Umbilical cord (tissue), 2 donors: Measurements from ENCODE around the gene CD38. TPM values are rescaled to one million over a fixed set of nuclear protein-coding genes. Genes with fewer than 3 reads are reported as not detected.

Source experiments
- DNase-seq: peaks from one replicate; pipeline ENCODE4 v3.0.0-alpha.2; 2015; ENCODE audit warnings: low spot score
- total RNA-seq: library from RNA; depleted of rRNA; stranded (reverse); fragments of >200 nt; gene quantifications from one replicate; pipeline ENCODE4 v1.2.3, GENCODE V29; 2014; ENCODE audit warnings: low replicate concordance; ENCODE audit not compliant: insufficient read depth

Gene CD38
- total RNA-seq, 1 donor from 2014 or later = 9.6 TPM

DNA sequence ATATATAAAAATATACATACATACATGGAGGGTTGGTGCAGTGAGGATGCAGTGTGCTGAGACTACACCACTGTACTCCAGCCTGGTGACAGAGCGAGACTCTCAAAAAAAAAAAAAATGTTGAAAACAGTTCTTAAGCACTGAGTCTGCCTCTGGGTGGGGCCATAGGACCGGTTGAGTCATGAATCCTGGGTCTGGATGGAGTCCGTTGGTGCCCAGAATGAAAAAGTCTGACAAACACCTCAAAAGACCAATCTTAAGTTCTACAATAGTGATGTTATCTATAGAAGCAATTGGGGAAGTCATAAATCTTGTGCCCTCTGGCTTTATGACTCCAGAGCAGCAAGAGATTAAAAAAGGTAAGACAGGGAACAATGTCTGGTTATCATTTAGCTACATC, 90.0 kb downstream of the CD38 start:
- peak; percentile 48 for DNase-seq

DNA sequence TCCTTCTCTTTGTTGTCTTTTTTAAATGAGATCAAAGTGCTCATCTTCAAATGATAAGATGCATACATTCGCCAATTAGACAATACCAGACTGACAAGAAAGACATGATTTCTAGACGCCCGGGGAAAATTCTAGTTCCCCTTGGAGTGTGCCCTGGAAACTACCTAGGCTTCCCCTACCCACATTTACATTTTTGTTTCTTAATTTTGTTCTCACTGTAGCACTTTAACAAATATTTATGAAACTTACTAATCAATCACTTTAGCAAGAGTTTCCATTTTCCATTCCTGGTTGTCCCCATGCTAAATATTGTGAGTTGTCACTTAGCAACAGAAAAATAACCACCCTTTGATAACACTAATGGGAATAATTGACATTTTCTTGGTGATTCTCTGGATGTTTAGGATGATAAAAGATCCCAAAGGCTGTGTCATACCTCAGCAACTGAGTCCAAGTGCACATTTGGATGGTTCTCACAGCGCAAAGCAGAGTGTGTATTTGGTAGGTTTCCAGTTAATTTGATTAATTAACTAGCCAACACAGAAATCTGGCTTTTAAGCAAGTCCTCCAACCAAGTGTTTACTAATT, 90.8 kb downstream of the CD38 start:
- no peak for DNase-seq

DNA sequence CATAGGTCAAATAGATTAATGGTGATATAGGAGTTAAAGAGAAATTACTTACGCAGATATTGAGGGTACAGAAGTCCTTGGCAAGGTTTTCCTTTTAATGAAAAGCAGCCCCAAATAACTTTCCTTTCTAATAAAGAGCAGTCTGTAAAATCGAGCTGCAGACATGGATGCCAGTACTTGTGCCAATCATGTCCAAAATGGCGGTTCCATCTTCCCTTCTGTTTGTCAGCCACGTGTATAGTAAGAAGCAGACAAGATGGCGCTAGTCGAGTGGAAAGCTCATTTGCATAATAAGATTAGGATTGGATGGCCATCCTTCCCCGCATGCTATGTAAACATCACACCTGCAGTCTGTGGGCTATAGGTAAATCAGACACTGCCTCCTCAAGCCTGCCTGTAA, 92.0 kb downstream of the CD38 start:
- DNase-seq = no peak

DNA sequence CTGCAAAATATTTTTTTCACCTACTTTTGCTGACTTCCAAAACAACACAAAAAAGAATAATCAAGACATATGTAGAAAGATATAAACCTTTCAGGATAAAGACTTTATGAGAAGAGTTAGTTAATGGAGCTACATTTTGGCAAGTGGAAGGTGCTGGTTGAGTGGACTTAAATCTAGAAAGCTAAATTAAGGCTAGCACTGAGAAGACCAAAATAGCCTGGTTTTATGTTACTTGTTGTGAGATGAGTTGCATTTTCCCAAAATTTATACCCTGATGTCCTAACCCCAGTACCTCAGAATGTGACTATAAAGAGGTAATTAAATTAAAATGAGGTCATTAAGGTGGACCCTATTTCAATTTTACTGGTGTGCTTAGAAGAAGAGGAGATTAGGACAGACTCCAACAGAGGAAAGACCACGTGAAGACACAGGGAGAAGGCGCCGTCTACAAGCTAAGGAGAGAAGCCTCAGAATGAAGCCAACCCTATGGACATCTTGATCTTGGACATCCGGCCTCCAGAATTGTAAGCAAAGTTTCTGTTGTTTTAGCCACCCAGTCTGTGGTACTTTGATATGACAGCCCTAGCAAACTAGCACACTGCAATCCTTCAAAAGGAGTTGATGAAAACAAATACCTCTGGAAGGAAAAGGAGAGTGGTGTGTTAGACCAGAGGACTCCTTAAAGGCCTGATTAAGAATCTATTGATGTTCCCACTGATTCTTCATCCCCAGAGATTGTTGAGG, 93.0 kb downstream of the CD38 start:
- no peak for DNase-seq

DNA sequence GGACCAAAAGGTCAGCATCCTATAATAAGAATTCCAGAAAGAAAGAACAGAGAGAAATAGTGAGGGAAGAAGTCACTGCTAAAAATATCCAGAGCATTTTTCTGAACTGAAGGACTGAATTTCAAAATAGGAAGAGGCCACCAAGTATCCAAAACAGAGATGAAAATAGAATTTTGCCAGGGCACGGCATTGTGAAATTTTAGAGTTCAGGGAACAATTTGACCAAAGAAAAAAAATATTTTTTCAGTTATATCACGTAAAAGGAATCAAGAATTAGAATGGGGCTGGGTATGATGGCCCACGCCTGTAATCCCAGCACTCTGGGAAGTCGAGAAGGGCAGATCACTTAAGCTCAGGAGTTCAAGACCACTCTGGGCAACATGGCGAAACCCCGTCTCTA, 95.0 kb downstream of the CD38 start:
- no peak for DNase-seq

DNA sequence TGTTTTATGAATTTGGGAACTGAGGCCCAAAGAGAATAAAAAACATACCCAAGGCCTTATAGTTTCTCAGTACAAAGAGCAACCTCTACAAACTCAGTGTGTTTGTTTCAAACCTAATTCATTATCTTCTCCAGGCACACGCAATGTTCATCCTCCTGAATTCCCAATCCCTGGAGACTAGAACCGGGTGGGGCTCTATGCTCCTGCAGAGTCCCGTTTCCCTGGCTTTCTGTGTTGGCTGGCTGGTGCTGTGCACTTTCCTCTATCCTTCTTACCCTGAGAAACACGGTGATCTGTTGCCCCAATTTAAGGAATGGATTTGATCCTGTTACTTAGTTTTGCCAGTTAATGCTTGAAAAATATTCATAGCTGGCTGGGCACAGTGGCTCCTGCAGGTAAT, 96.5 kb downstream of the CD38 start:
- no peak for DNase-seq

DNA sequence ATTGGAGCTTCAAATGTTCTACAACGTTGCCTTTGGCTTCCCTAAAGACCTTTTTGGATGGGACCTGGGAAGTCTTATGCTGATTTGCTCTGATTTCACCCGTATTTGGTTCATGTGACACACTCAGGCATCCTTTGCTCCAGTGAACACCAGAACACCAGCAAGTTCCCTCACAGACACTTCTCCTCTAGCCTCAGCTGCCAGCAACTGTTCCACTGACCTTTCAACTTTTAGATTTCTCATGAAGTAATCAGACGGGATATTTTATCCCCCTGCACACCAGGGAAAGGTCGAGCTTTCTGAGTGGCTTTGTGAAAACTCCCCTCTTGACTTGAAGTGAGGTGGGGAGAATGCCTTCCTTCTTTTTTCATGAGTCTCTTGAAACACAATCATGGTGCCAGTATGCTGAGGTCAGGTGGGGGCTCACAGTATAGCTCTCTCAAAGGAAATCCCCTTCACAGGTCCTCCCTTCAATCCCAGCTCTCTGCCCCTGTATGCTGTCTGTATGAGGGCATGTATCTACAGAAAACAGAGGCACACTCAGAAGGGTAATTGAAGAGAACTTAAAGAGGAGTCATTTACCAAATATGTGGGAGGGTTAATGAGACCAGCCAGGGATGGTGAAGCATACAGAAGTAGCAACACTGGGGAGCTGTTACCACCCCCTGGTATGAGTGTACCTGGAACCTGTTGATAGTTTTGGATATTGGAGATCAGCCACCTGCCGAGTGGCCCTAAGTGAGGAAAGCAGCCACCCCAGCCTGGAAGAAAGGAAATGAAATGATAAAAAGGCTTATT, 97.7 kb downstream of the CD38 start:
- DNase-seq = no peak

DNA sequence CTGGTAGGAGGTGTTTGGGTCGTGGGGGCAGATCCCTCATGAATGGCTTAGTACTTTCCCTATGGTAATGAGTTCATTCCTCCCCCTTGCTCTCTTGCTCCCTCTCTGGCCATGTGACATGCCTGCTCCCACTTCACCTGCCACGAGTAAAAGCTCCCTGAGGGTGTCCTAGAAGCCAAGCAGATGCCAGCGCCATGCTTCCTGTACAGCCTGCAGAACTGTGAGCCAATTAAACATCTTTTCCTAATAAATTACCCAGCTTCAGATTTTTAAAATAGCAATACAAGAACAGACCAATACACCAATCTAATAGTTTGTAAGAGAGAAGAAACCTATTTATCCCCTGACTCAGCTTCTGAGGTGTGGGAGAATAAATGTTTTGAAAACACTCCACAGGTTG, 99.9 kb downstream of the CD38 start:
- DNase-seq = no peak

DNA sequence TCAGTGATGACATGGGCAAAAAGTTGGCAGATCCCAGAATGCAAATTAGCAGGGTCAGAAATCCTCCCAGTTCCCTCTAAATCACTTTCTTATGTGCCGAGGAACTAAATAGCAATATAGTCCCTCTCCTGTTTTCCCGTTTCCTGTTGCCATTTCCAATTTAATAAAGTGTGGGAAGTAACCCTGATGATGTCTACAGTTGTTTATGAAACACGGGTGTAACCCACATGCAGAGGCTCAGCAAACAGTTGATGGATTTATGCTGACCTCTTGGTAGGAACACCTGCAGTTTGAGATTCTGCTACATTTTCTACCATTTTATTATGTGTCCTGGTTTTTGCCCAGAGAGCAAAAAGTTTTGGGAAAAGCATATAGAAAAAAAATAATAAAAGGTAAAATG, 103.7 kb downstream of the CD38 start:
- no peak for DNase-seq

DNA sequence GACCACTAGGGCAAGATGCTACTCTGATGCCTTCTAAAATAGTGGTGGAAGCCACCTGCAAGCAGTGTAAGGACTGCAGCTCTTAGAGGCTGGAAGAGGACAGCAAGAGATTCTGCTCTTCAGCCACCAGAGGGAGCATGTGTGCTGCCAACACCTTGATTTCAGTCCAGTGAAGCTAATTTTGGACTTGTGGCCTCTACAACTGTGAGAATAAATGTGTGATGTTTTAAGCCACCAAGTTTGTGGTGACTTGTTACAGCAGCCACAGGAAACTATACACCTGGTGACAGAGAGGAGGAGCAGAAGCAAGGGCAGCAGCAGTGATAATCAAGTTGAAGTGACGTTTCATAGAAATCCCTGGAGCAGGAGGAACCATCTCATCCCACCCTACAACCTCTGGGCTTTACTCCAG, 104.6 kb downstream of the CD38 start:
- DNase-seq = peak; percentile 76

DNA sequence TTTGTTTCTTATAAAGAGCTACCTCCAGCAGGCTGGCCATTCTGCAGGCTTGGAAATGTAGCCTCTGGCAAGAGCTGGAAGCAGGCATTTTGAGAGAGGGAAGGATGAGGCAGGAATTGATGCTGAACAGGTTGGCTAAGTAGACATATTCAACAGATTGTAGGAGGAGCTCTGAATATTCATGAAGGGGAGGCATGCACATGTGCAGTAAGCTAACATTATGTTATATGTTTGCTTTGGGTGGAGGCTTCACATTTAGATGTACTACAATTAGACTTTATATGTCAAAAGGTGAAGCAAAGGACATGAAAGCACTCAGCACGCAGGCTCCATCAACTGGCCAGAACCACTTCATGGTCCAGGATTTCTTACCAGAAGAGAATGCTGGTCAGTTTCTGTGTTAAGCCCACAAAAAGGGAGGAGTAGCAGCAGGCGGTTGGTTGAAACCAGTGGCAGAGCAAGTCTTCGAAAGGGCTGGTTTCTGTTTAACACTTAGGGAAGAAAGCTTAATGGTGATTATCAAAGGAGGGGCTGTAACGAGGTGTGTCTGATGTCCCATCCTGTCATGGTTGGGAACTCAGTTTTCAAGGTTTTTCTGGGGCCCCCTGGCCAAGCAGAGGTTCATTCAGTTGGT, 105.6 kb downstream of the CD38 start:
- DNase-seq = no peak

DNA sequence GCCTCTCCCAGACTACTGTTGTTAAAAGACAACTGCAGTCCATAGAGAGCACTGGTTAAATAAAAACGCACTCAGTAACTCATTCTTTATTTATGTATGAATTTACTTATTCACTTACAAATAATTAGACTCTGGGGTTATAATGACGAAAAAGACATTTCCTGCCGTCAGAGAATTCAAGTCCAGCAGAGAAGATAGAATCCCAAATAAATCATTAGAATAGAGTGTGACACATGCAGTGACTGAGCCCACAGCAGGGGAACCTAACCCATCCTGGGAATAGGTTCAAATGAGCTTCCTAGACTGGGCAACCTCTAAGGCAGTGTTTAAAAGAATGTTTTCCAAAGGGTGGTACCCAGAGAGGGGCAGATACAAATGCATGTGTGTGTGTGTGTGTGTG, 106.5 kb downstream of the CD38 start:
- DNase-seq = no peak

DNA sequence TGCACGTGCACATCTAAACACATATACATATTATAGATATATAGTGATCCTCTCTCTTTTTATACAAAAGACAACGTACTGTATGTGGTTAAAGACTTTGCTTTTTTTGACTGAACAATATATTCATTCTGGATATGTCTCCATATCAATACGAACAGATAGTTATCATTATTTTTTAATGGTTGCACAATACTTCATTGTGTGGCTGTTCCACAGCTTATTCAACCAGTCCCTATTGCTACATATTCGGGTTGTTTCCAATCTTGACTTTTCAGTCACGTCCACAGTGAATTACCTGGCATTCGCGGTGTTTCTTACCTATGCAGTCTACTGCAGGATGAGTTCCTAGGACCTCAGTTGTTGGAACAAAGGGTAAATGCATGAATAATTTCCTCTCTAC, 107.3 kb downstream of the CD38 start:
- DNase-seq = no peak

DNA sequence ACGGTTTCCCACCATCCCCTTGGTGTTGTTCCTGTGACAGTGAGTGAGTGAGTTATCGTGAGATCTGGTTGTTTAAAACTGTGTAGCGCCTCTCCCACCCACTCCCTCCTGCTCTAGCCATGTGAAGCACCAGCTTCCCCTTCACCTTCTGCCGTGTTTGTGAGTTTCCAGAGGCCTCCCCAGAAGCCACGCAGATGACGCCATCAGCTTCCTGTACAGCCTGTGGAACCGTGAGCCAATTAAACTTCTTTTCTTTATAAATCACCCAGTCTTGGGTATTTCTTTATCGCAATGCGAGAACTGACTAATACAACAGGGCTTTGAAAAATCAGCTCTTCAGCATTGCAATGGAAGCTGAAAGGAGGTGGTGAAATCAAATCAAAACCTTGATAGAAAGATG, 110.4 kb downstream of the CD38 start:
- no peak for DNase-seq

DNA sequence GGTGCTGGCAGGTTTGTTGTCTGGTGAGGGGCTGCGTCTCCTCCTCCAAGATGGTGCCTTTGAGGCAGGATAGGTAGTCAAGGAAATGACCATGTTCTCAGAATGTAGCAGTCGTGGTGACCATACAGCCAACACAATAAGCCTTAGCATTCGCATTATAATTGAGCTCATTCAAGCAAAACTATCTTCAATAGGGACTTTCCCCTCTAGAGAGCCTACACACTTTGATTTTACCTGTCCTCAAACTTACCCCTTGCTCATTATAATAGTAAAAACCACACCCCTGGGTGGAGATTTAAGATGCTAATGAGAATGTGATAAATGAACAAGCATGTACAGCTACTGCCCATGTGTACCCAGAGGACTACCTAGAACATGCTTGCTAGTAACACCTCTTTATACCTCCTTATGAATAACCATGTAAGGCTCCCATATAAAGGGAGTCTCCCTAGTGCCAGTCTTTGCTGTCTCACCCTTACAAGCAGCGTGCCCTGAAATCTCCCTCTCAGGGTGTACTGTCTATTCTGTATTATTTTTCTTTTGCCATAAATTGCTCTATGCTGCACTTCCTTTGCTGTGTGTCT, 112.2 kb downstream of the CD38 start:
- no peak for DNase-seq

DNA sequence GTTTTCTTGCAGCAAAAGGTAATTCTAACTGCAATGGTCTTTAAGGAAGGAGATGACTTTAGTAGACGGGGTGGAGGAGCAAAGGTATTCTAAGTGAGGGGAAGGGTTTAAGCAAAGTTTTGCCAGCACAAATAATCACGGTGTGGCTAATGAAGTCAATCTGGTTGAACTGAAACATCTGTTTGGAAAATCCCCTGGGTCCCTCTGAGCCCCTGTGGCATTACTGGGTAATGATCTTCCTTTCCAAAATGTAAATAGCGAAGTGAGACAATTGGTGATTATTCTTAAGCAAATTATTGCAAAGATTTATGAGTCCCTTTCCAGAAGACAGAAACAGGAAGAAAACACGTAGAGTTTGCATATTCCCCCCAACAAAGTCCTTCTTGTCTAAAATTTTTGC, 113.2 kb downstream of the CD38 start:
- no peak for DNase-seq

DNA sequence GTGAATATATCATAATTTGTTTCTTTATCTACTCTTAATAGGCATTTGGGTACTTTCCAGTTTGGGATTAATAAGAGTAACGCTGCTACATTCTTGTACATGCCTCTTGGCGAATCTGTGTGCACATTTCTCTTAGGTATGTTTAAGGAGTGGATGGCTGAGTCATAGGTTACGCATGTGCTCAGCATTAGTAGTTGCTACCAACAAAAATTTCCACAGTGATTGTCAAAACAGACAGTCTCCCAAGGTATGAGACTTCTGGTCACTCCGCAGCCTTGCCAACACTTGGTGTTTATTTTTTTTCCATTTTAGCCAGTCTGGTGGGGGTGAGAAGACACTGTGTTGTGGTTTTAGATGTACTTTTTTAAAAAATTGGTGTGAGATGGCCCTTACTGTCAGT, 115.8 kb downstream of the CD38 start:
- peak; percentile 56 for DNase-seq

DNA sequence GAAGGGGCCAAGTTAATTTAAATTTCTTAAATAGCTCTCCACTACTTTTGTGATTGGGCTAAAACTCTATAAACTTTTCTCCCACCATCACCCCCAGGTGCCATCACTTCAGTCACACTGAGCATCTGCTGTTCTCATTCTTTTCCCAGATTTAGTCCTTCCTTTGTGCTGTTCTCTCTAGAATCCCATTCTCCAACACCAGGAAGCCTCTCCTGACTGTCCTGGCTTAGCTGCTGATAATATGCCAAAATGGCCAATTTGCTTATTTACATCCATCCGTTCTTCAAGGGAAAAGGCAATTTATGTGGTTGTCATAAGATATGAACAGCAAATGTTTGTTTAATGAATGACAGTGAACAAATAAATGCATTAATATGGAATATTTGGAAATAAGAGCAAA, 116.3 kb downstream of the CD38 start:
- DNase-seq = no peak

DNA sequence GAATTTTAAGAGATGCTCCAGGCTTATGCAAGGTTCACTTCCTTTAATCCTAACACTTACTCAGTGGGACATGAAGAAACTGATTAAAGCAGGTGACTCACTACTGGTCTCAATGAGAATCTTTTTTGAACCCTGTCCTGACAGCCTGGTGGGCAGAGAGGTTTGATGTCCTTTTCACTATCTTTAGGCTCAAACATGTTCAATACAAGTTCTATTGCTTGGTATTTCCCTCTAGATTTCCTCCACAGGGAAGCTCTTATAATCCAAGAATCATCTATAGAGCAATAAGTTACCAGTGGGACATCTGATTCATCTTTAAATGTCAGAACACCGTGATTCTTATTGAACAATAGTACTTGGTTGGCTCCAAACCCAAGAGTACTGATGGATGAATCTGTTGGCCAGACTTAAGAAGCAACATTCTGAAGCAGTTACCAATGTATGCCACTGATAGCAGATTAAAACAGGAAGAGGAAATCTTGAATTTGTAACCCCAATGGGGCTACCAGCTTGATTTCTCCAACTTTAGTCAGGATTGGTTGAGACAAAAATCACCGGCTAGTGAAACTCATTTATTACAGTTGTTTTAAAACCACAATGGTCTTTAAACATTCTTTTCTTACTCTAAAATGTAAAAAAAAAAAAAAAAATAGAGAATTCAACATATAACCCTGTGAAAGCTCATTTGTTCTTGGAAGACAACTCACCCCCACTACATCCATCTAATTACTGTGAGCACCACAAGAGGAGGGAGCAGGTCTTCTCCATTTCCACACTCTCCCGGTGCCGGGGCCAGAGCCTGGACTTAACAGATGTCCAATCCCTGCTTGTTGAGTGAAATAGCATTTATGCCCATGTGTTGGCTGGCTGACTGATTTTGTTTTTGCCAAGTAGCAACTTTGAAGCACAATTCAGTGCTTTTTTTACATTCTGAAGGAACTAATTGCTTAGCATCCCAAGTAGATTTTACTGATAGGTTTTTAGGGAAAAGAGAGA, 117.1 kb downstream of the CD38 start:
- DNase-seq = no peak

DNA sequence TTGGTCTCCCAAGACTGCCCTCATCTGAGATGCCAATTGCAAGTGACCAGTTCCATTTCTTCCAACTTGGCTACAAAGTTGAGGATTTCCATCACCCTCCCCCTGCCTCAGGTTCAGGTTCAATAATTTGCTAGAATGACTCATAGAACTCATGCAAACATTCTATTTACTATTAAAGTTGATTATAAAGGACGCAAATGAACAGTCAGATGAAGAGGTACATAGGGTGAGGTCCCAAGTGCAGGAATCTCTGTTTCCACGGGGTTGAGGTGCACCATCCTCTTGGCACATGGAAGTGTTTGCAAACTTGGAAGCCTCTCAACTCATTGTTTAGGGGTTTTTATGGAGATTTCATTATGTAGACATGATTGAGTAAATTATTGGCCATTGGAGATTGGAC, 119.4 kb downstream of the CD38 start:
- DNase-seq = no peak

DNA sequence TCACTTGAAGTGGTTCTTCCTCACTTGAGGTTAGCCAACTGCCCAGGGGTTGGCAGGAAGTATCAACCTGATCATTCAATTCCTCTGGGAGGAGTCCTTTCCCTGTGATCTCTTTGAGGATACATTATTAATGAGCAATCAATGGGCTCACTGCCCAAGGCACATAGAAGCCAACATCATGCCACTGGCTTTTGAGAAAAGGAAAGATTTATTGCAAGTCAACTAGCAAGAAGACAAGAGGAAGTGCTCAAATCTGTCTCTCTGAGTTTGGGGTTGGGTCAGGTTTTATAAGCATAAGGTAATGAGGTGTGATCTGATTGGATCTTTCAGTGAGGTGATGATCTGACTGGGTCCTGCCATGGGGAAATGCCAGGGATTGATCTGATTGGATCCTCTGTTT, 120.8 kb downstream of the CD38 start:
- DNase-seq = no peak
